ENCODE measurements around the gene SLC28A1.
"Not testable (repeated sequence)": the region's sequence is repeated elsewhere in the genome, so short reads cannot be mapped to it uniquely, and the experiment has no call there.

The SLC28A1 gene

GRCh38 chr15:84910928-84911623 is 26.6 kb downstream of the SLC28A1 start:
- no peak for DNase-seq (ENCODE audit: low spot score)

- DNase-seq (ENCODE audit: low spot score), result no peak
Observed at GRCh38 chr15:84911879-84912660, 27.6 kb downstream of the SLC28A1 start.

GRCh38 chr15:84913360-84913723 is 28.9 kb downstream of the SLC28A1 start:
- no peak for DNase-seq (ENCODE audit: low spot score)

- no peak for DNase-seq (ENCODE audit: low spot score)
Observed at GRCh38 chr15:84914351-84914750, 29.9 kb downstream of the SLC28A1 start.

GRCh38 chr15:84914909-84915605 is 30.6 kb downstream of the SLC28A1 start:
- no peak for DNase-seq (ENCODE audit: low spot score)

GRCh38 chr15:84915606-84915958 is 31.1 kb downstream of the SLC28A1 start:
- no peak for DNase-seq (ENCODE audit: low spot score)

- no peak for DNase-seq (ENCODE audit: low spot score)
Observed at GRCh38 chr15:84917452-84917851, 33.0 kb downstream of the SLC28A1 start.

GRCh38 chr15:84919106-84919667 is 34.7 kb downstream of the SLC28A1 start:
- no peak for DNase-seq (ENCODE audit: low spot score)

GRCh38 chr15:84921121-84921520 is 36.7 kb downstream of the SLC28A1 start:
- no peak for DNase-seq (ENCODE audit: low spot score)

GRCh38 chr15:84922530-84922929 is 38.1 kb downstream of the SLC28A1 start:
- DNase-seq (ENCODE audit: low spot score), result no peak

- DNase-seq (ENCODE audit: low spot score), result no peak
Observed at GRCh38 chr15:84924077-84924731, 39.7 kb downstream of the SLC28A1 start.

GRCh38 chr15:84924821-84925569 is 40.5 kb downstream of the SLC28A1 start:
- not testable (repeated sequence) for DNase-seq (ENCODE audit: low spot score)

GRCh38 chr15:84925906-84926305 is 41.4 kb downstream of the SLC28A1 start:
- DNase-seq (ENCODE audit: low spot score), result no peak

- DNase-seq (ENCODE audit: low spot score), result no peak
Observed at GRCh38 chr15:84926491-84927230, 42.2 kb downstream of the SLC28A1 start.

- no peak for DNase-seq (ENCODE audit: low spot score)
Observed at GRCh38 chr15:84928843-84929168, 44.3 kb downstream of the SLC28A1 start.

GRCh38 chr15:84929795-84930603 is 45.5 kb downstream of the SLC28A1 start:
- no peak for DNase-seq (ENCODE audit: low spot score)

- DNase-seq (ENCODE audit: low spot score), result no peak
Observed at GRCh38 chr15:84934942-84935729, 50.7 kb downstream of the SLC28A1 start.

- DNase-seq (ENCODE audit: low spot score), result no peak
Observed at GRCh38 chr15:84937144-84937543, 52.7 kb downstream of the SLC28A1 start.

GRCh38 chr15:84938726-84939125 is 54.3 kb downstream of the SLC28A1 start:
- no peak for DNase-seq (ENCODE audit: low spot score)

All from ecto neural progenitor cell (in vitro differentiated cells).